NCI-H1436 (cell line): ENCODE data around the gene DDR1.

Source experiments
- DNase-seq: peaks from one replicate; lab custom pipeline; 2025; lab: John Stamatoyannopoulos, UW

The DDR1 gene

GRCh38 chr6:30881392-30882203 is 2.7 kb upstream of the DDR1 start:
- DNase-seq, result no peak

GRCh38 chr6:30882204-30882758 is 2.0 kb upstream of the DDR1 start:
- no peak for DNase-seq

GRCh38 chr6:30882759-30883684 is 1.3 kb upstream of the DDR1 start:
- DNase-seq, result peak; percentile 67

GRCh38 chr6:30884521-30885480 is 482 bp downstream of the DDR1 start:
- no peak for DNase-seq

GRCh38 chr6:30885481-30885998 is 1.2 kb downstream of the DDR1 start:
- DNase-seq, result no peak

- DNase-seq, result peak; percentile 68
Observed at GRCh38 chr6:30885999-30886896, 1.9 kb downstream of the DDR1 start.

GRCh38 chr6:30886897-30887255 is 2.6 kb downstream of the DDR1 start:
- DNase-seq, result no peak

GRCh38 chr6:30887901-30888815 is 3.8 kb downstream of the DDR1 start:
- no peak for DNase-seq

- DNase-seq, result no peak
Observed at GRCh38 chr6:30888816-30889495, 4.6 kb downstream of the DDR1 start.

GRCh38 chr6:30889496-30889885 is 5.2 kb downstream of the DDR1 start:
- no peak for DNase-seq

- DNase-seq, result no peak
Observed at GRCh38 chr6:30889921-30890645, 5.8 kb downstream of the DDR1 start.

GRCh38 chr6:30890646-30891449 is 6.5 kb downstream of the DDR1 start:
- DNase-seq, result no peak

- no peak for DNase-seq
Observed at GRCh38 chr6:30891450-30891723, 7.1 kb downstream of the DDR1 start.

GRCh38 chr6:30891816-30892538 is 7.7 kb downstream of the DDR1 start:
- no peak for DNase-seq

- no peak for DNase-seq
Observed at GRCh38 chr6:30893001-30893591, 8.8 kb downstream of the DDR1 start.

- no peak for DNase-seq
Observed at GRCh38 chr6:30893666-30894065, 9.3 kb downstream of the DDR1 start.
